ENCODE results near the gene RINL. TPM values are rescaled to one million over a fixed set of nuclear protein-coding genes. Genes with fewer than 3 reads are reported as not detected.

The RINL gene
- polyA plus RNA-seq, 1 donor (not counting 4 experiments of a cell fraction or from before 2014, with no cell fraction given) = 6.3 TPM

DNA sequence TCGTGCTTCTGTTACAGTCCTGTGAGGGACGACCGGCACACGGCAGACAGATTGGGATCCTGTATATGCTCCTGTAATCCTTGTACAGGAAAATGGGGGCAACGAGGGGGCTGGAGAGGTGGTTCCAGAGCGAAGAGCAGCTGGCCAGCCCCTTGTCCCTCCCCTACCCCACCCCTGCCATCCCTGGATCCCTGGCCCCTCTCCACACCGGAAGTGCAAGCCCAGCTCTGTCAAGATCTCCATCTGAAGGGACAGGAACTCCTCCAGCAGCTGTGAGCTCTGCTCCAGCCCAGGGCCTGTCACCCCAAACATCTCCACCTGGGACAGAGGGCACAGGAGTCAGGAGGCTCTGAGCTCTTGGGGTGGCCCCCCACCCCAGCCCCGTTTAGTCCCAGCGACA lies 39.4 kb upstream of the RINL start:
- Histone ChIP-seq H3K4me2 (ENCODE audit: control insufficient read depth, extremely low read depth, insufficient read depth, low read depth, low read length) (no peak overlapping the region), H4K20me1 (ENCODE audit: control insufficient read depth, extremely low read depth, insufficient read depth, low read length) (no peaks in the 10 kb centered on the region), H3K4me3 (ENCODE audit: control insufficient read depth in 2 of 3, extremely low read depth in 1 of 3, insufficient read depth in 2 of 3, low read depth in 1 of 3, low read length in 3 of 3) (no peak overlapping the region), H2AFZ (ENCODE audit: control insufficient read depth, low read length) (no peak overlapping the region), H3K9me3 (ENCODE audit: control insufficient read depth, low read depth, low read length) (no peaks in the 10 kb centered on the region), H3K4me1 (ENCODE audit: control insufficient read depth, extremely low read depth, insufficient read depth, low read length) (no peaks in the 10 kb centered on the region), H3K27ac (ENCODE audit: control insufficient read depth, insufficient read depth, low read length) (no peak overlapping the region), H3K27me3 (ENCODE audit: control insufficient read depth, extremely low read depth, insufficient read depth, low read length) (no peaks in the 10 kb centered on the region), H3K9ac (ENCODE audit: control insufficient read depth, extremely low read depth, insufficient read depth, low read length) (no peak overlapping the region), H3K36me3 (ENCODE audit: control insufficient read depth in 2 of 2, extremely low read depth in 1 of 2, insufficient read depth in 2 of 2, low read length in 2 of 2) (peaks cover 8% of the 10 kb centered on the region in 2 experiments), H3K9me1 (ENCODE audit: control insufficient read depth, extremely low read depth, insufficient read depth, low read length) (no peaks in the 10 kb centered on the region), H3K79me2 (ENCODE audit: control insufficient read depth, insufficient read depth, low read length) (no peaks in the 10 kb centered on the region)
- TF ChIP-seq, protein P1, sequence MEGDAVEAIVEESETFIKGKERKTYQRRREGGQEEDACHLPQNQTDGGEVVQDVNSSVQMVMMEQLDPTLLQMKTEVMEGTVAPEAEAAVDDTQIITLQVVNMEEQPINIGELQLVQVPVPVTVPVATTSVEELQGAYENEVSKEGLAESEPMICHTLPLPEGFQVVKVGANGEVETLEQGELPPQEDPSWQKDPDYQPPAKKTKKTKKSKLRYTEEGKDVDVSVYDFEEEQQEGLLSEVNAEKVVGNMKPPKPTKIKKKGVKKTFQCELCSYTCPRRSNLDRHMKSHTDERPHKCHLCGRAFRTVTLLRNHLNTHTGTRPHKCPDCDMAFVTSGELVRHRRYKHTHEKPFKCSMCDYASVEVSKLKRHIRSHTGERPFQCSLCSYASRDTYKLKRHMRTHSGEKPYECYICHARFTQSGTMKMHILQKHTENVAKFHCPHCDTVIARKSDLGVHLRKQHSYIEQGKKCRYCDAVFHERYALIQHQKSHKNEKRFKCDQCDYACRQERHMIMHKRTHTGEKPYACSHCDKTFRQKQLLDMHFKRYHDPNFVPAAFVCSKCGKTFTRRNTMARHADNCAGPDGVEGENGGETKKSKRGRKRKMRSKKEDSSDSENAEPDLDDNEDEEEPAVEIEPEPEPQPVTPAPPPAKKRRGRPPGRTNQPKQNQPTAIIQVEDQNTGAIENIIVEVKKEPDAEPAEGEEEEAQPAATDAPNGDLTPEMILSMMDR (optimal IDR thresholded peaks at IDR 0.05 in 1 of 3, IDR thresholded peaks at IDR 0.05 in 1 of 3, conservative IDR thresholded peaks at IDR 0.05 in 1 of 3; ENCODE audit: extremely low read depth in 1 of 3, insufficient read depth in 2 of 3, low read length in 3 of 3) = no peak
- TF ChIP-seq EZH2 (IDR thresholded peaks at IDR 0.05; ENCODE audit: low read length) = no peak
- dilution Hi-C loops (cut with MboI; ENCODE audit: extremely low pct_ligation_motif_present, low sequenced_read_pairs) = no loop called here
- no peak for FAIRE-seq
- no peak for DNase-seq (ENCODE audit: low read depth, low spot score)

DNA sequence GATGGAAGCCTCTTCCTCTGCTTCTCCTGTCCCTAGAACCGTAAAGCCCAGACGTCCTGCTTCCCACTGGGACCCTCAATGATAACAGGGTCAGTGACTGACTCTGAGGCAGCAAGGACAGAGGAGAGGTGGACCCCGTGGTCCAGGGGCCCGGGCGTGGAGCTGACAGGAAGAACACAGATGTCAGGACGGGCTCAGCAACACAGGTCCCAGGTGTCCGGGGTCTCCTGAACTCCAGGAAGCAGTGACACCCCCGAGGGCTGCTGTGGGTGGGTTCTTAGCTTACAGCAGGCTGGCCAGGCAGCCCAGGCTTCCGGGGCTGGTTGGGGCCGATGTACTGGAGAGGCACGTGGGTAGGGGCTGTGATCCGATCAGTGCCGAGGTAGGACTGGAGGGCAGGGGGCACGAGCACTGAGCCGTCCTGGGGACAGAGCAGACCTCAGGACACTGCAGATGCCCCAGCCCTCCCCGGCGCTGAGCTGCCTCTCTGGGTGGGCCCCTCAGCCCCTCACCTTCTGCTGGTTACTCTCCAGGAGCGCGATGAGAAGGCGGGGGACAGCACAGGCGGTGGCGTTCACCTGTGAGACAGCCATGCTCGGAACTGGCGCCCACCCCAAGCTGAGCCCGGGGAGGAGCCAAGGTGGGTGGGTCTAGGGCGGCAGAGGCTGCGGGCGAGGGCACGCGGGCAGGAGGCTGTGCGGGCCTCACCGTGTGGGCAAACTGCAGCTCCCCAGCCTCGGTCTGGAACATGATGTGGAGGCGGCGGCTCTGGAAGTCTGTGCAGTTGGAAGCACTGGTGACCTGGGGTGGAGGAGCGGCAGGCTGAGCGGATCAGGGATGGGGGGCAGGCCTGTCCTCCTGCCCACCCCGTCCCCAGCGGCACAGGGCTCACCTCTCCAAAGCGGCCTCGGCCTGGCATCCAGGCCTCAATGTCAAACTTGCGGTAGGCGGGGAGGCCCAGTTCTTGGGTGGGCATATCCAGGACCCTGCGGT lies 37.5 kb upstream of the RINL start:
- peaks cover 0 to 2% of the 10 kb centered on the region in 2 experiments for H3K36me3 ChIP-seq (ENCODE audit: control insufficient read depth in 2 of 2, extremely low read depth in 1 of 2, insufficient read depth in 2 of 2, low read length in 2 of 2)
- FAIRE-seq = no peak
- no peaks in the 10 kb centered on the region for H3K9me1 ChIP-seq (ENCODE audit: control insufficient read depth, extremely low read depth, insufficient read depth, low read length)
- H3K4me1 ChIP-seq (ENCODE audit: control insufficient read depth, extremely low read depth, insufficient read depth, low read length) = no peaks in the 10 kb centered on the region
- no peaks in the 10 kb centered on the region for H3K79me2 ChIP-seq (ENCODE audit: control insufficient read depth, insufficient read depth, low read length)
- no peaks in the 10 kb centered on the region for H3K27me3 ChIP-seq (ENCODE audit: control insufficient read depth, extremely low read depth, insufficient read depth, low read length)
- no peak for DNase-seq (ENCODE audit: low read depth, low spot score)
- no peak overlapping the region for H2AFZ ChIP-seq (ENCODE audit: control insufficient read depth, low read length)
- no peak overlapping the region for H3K27ac ChIP-seq (ENCODE audit: control insufficient read depth, insufficient read depth, low read length)
- no peaks in the 10 kb centered on the region for H4K20me1 ChIP-seq (ENCODE audit: control insufficient read depth, extremely low read depth, insufficient read depth, low read length)
- H3K4me2 ChIP-seq (ENCODE audit: control insufficient read depth, extremely low read depth, insufficient read depth, low read depth, low read length) = no peak overlapping the region
- dilution Hi-C loops (cut with MboI; ENCODE audit: extremely low pct_ligation_motif_present, low sequenced_read_pairs) = no loop called here
- no peak for TF ChIP-seq EZH2 (IDR thresholded peaks at IDR 0.05; ENCODE audit: low read length)
- TF ChIP-seq, protein P1 (optimal IDR thresholded peaks at IDR 0.05 in 1 of 3, IDR thresholded peaks at IDR 0.05 in 1 of 3, conservative IDR thresholded peaks at IDR 0.05 in 1 of 3; ENCODE audit: extremely low read depth in 1 of 3, insufficient read depth in 2 of 3, low read length in 3 of 3) = no peak
- H3K9ac ChIP-seq (ENCODE audit: control insufficient read depth, extremely low read depth, insufficient read depth, low read length) = no peak overlapping the region
- H3K4me3 ChIP-seq (ENCODE audit: control insufficient read depth in 2 of 3, extremely low read depth in 1 of 3, insufficient read depth in 2 of 3, low read depth in 1 of 3, low read length in 3 of 3) = no peak overlapping the region
- no peaks in the 10 kb centered on the region for H3K9me3 ChIP-seq (ENCODE audit: control insufficient read depth, low read depth, low read length)
